WERI-Rb-1 (cell line): ENCODE results near the gene DNHD1.
A peak's percentile ranks its signal among the peaks of the same experiment; 100 is the strongest.

ENCODE experiments used
- DNase-seq: peaks from one replicate; pipeline ENCODE4 v3.0.0-alpha.2; 2020
- H3K27ac ChIP-seq: fragments of 250-450 bp; sonication (Bioruptor Pico); 2 replicates; pipeline ENCODE4 v1.5.1; 2020; ENCODE audit warnings: mild to moderate bottlenecking, moderate library complexity
- H3K27me3 ChIP-seq: fragments of 250-450 bp; sonication (Bioruptor Pico); 2 replicates; pipeline ENCODE4 v1.5.1; 2021; ENCODE audit warnings: mild to moderate bottlenecking, low read depth, moderate library complexity; ENCODE audit not compliant: insufficient read depth, severe bottlenecking
- H3K36me3 ChIP-seq: fragments of 250-450 bp; sonication (Bioruptor Pico); 2 replicates; pipeline ENCODE4 v1.5.1; 2020; ENCODE audit warnings: mild to moderate bottlenecking, moderate library complexity
- H3K4me3 ChIP-seq: 2 replicates; pipeline ENCODE4 v1.5.1; 2011; ENCODE audit warnings: low read depth, mild to moderate bottlenecking, control low read depth, low read length
- H3K9me3 ChIP-seq: fragments of 250-450 bp; sonication (Bioruptor Pico); 2 replicates; pipeline ENCODE4 v1.5.1; 2021; ENCODE audit warnings: mild to moderate bottlenecking, moderate library complexity; ENCODE audit not compliant: severe bottlenecking
- TF ChIP-seq, protein P1 (sequence below): IDR thresholded peaks from 2 replicates; pipeline ENCODE4 v1.5.1; 2011; ENCODE audit warnings: low read depth, mild to moderate bottlenecking, control low read depth, inconsistent platforms, low read length

Gene DNHD1

DNA sequence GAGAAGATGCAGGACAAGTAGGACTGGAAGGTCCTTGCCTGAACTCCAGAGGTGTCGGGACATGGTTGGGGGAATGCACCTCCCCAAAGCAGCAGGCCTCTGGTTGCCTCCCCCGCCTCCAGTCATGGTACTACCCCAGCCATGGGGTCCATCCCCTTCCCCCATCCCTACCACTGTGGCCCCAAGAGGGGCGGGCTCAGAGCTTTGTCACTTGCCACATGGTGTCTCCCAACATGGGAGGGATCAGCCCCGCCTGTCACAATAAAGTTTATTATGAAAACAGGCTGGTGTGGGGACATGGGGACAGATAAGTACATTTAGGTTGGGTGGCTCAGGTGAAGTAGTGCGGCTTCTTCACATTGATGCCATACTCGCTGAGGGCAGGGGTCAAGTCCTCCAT lies 113.5 kb downstream of the DNHD1 start:
- no peak overlapping the region for H3K4me3 ChIP-seq
- no peak for DNase-seq
- H3K9me3 ChIP-seq = no peaks in the 10 kb centered on the region
- H3K27ac ChIP-seq = no peak overlapping the region
- H3K36me3 ChIP-seq = peaks cover 44% of the 10 kb centered on the region
- TF ChIP-seq, protein P1, sequence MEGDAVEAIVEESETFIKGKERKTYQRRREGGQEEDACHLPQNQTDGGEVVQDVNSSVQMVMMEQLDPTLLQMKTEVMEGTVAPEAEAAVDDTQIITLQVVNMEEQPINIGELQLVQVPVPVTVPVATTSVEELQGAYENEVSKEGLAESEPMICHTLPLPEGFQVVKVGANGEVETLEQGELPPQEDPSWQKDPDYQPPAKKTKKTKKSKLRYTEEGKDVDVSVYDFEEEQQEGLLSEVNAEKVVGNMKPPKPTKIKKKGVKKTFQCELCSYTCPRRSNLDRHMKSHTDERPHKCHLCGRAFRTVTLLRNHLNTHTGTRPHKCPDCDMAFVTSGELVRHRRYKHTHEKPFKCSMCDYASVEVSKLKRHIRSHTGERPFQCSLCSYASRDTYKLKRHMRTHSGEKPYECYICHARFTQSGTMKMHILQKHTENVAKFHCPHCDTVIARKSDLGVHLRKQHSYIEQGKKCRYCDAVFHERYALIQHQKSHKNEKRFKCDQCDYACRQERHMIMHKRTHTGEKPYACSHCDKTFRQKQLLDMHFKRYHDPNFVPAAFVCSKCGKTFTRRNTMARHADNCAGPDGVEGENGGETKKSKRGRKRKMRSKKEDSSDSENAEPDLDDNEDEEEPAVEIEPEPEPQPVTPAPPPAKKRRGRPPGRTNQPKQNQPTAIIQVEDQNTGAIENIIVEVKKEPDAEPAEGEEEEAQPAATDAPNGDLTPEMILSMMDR = no peak
- H3K27me3 ChIP-seq = no peaks in the 10 kb centered on the region

DNA sequence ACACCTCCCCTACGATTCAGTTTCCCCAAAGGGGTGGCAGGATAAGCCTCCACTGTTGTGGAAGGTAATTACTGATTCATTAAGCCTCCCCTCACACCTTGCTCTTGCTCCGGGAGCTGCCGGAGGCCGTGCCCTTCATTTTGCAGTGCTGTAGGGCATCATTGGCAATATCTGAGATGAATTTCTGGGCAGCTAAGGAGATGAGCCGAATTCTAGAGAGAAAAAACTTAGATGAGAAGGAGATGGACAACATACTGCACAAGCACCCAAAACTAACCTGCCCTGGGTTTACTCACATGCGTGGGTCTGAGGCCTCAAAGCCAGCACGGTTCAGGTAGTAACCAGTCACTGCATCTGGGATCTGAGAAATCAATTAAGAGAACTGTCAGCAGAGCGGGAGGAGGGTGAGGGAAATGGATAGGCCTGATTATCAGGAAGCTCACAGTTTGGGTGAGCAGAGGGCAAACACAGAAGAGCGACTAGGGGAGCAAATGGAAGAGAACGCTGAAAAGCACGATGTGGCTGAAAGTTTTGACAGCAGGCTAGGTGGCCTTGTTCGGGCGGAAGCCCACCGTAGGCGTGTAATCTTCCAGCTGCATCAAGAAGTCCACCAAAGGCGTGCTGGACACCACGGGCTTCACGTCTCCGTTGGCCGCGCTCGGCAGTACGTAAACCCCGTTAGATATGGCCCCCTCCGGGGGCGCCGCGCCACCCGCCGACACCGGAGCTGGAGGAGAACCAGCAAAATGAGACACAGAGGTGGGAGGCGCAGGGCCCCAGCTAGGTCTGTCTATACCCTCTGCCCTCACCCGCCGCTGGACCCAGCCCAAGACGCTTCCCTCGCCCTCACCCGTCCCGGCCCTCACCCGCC lies 114.2 kb downstream of the DNHD1 start:
- Histone ChIP-seq H3K27me3 (no peaks in the 10 kb centered on the region), H3K4me3 (peak overlapping the region; percentile 80), H3K9me3 (no peaks in the 10 kb centered on the region), H3K27ac (peak overlapping the region; percentile 64), H3K36me3 (peaks cover 44% of the 10 kb centered on the region)
- DNase-seq = peak; percentile 26
- TF ChIP-seq, protein P1 = no peak

DNA sequence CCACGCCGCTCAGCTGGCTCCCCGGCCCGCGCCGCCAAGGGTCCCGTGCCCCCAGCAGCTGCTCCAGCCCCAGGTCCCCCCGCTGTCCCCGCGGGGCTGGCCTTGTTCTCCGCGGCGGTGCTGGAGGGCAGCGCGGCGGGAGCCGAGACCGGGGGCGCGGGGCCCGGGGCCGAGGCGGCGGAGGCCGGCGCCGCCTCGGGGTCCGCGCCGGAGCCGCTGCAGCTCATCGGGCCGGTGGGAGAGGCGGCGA lies 114.8 kb downstream of the DNHD1 start:
- Histone ChIP-seq H3K27ac (peak overlapping the region; percentile 64), H3K36me3 (peaks cover 44% of the 10 kb centered on the region), H3K9me3 (no peaks in the 10 kb centered on the region), H3K27me3 (no peaks in the 10 kb centered on the region), H3K4me3 (peak overlapping the region; percentile 80)
- TF ChIP-seq, protein P1 = no peak
- DNase-seq = no peak

DNA sequence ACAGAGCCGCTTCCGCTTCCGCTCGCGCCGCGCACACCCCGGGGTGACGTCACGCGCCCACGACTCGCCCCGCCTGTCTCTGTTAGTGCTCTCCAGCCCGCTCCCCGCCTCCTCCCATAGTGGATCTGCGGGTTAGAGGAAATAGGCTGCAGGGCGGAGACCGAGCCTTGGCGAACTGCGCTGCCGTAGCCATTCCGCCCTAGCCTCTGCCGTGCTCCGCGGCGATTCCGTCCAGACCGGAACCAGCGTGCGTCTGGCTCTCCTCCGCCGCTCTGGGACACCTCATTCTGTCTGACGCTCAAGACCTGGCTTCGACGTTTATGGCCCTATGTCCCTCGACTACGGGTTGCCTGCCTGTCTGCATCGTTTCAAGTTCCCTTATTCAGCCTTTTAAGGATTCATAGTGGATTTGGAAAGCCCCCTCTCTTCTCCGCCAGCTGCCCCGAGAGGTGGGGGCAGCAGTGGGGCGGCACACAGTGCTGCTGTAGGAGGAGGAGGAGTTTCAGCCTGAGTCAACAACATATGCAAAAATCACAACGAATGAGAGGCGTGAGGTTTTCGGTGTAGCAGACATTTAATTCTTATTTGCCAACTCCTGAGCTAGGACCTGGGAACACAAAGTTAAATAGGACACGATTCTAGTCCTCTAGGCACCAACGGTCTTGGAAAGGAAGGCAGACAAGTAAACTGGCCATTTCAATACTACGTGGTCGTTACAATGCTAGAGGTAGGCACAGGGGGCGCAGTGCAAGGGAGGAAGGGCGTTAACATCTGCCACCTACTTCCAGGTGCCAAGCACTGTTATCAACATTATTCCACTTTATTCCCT lies 115.3 kb downstream of the DNHD1 start, which contains the start of gene TAF10:
TSS of gene TAF10 (minus strand) at position 4 of the 829 bp plus-strand sequence. CDS start 27 bp downstream, outside the sequence.
- H3K27me3 ChIP-seq = no peaks in the 10 kb centered on the region
- H3K27ac ChIP-seq = peak within 1 kb of the TSS; percentile 87
- peak within 1 kb of the TSS; percentile 80 for H3K4me3 ChIP-seq
- DNase-seq = peak; percentile 97
- no peaks in the 10 kb centered on the region for H3K9me3 ChIP-seq
- peaks cover 40% of the 10 kb centered on the region for H3K36me3 ChIP-seq
- TF ChIP-seq, protein P1 = peak; percentile 71

DNA sequence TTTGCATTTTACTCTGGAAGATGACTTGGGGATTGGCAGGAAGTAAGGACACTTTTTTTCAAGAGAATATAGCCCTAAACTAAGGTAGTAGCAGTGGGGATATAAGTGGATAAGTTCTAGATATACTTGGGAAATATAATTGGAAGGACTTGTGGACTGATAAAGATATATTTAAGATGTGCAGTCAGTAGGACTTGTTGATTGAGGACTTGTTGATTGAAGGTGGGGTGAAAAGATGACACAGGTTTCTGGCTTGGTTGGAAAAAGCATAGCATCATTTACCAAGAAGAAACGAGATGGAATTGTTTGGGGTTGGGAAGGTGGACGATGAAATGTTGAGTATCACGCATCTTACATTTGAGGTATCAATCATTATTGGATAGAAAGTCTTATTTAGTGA lies 116.4 kb downstream of the DNHD1 start:
- Histone ChIP-seq H3K27me3 (no peaks in the 10 kb centered on the region), H3K27ac (no peak overlapping the region), H3K4me3 (no peak overlapping the region), H3K36me3 (peaks cover 30% of the 10 kb centered on the region), H3K9me3 (no peaks in the 10 kb centered on the region)
- TF ChIP-seq, protein P1 = no peak
- no peak for DNase-seq
